Measurements from ENCODE around the gene POLR1A.

- TF ChIP-seq POLR2A (IDR thresholded peaks at IDR 0.05) = no peak
- no peak for TF ChIP-seq CTCF (IDR thresholded peaks at IDR 0.05)
Measured at GRCh38 chr2:86012007-86012712, 93.5 kb downstream of the POLR1A start.
